ENCODE data around the gene FAM228B. TPM values are rescaled to one million over a fixed set of nuclear protein-coding genes. Genes with fewer than 3 reads are reported as not detected.
A peak's percentile ranks its signal among the peaks of the same experiment; 100 is the strongest.

The FAM228B gene
- total and polyA plus RNA-seq, 9 of the 15 experiments (the other 6 are each of a cell fraction or from before 2014, with no cell fraction given) = 1.1 to 3.7 (median 2.6) TPM

DNA sequence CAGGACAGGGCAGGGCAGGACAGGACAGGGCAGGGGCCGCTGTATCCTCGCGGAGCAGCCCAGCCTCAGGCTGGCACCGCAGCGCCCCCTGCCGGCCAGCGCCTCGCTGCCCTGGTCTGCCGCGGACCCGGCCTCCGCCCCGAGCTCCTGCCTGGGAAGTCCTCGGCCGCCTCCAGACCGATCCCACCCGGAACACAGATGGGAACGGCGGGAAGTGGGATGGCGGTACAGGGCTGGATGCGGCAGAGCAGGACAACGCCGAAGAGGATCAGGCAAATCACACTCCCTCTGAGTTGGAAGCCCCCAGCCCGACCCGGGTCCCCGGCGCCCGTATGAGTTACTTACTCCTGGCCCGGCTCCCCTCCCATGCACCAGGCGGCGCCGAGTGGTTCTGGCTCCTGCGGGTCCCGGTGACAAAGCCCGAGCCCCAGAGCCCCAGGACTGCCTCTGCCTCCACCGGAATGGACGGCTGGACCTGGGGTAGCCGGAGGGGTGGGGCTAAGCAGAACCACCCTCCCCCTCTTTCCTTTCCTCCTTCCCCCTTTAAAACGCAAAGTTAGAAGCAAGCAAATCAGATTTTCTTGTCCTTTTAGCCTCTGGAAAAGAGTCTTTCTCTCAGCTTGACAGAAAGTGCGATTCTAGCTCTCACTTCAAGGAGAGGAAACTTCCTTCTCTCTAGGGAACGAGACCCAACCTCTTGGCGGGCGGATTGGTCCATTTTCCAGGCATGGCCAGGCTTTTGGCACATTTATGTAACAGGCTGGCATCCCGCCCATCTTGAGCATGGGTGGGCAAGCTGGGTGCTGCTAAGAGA, 38.7 kb upstream of the FAM228B start, which contains the start of gene TP53I3 (continued):
- TF ChIP-seq, protein P1, sequence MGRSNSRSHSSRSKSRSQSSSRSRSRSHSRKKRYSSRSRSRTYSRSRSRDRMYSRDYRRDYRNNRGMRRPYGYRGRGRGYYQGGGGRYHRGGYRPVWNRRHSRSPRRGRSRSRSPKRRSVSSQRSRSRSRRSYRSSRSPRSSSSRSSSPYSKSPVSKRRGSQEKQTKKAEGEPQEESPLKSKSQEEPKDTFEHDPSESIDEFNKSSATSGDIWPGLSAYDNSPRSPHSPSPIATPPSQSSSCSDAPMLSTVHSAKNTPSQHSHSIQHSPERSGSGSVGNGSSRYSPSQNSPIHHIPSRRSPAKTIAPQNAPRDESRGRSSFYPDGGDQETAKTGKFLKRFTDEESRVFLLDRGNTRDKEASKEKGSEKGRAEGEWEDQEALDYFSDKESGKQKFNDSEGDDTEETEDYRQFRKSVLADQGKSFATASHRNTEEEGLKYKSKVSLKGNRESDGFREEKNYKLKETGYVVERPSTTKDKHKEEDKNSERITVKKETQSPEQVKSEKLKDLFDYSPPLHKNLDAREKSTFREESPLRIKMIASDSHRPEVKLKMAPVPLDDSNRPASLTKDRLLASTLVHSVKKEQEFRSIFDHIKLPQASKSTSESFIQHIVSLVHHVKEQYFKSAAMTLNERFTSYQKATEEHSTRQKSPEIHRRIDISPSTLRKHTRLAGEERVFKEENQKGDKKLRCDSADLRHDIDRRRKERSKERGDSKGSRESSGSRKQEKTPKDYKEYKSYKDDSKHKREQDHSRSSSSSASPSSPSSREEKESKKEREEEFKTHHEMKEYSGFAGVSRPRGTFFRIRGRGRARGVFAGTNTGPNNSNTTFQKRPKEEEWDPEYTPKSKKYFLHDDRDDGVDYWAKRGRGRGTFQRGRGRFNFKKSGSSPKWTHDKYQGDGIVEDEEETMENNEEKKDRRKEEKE (IDR thresholded peaks at IDR 0.05; ENCODE audit: borderline replicate concordance in 1 of 2, control insufficient read depth in 1 of 2, low read depth in 2 of 2, low read length in 1 of 2) = 0 out of 4 replicates have a peak, but pooled peaks of 1 of the 2 experiments have one; percentile 58
- TF ChIP-seq ATF7 (IDR thresholded peaks at IDR 0.05) (0 out of 2 replicates have a peak, but pooled peaks have one; percentile 58), CCAR2 (IDR thresholded peaks at IDR 0.05; ENCODE audit: low read depth, low read length) (no peak), DDX20 (tag; IDR thresholded peaks at IDR 0.05; ENCODE audit: low read depth) (no peak), RAD51 (IDR thresholded peaks at IDR 0.05; ENCODE audit: borderline replicate concordance, low read depth) (peak; percentile 5; the same call in 1 of the 2 replicates), NFIX (CRISPR knock-in tag; IDR thresholded peaks at IDR 0.05; ENCODE audit: low read depth) (no peak), RBM17 (IDR thresholded peaks at IDR 0.05; ENCODE audit: borderline replicate concordance, low read depth, low read length) (no peak), KDM5B (IDR thresholded peaks at IDR 0.05; ENCODE audit: insufficient replicate concordance, low read depth, low read length) (peak; percentile 28), GTF2A2 (tag; IDR thresholded peaks at IDR 0.05) (no peak), SAFB (IDR thresholded peaks at IDR 0.05; ENCODE audit: borderline replicate concordance, low read depth, low read length) (peak; percentile 15; the same call in 1 of the 2 replicates), HMGXB4 (CRISPR knock-in tag; IDR thresholded peaks at IDR 0.05) (peak; percentile 97), MAFK (IDR thresholded peaks at IDR 0.05; ENCODE audit: low read length) (no peak), ETS2 (tag; IDR thresholded peaks at IDR 0.05; ENCODE audit: borderline replicate concordance, poor library complexity, severe bottlenecking) (no peak), SAFB2 (IDR thresholded peaks at IDR 0.05; ENCODE audit: borderline replicate concordance, low read depth, low read length, severe bottlenecking) (no peak)
- TF ChIP-seq, protein P2, sequence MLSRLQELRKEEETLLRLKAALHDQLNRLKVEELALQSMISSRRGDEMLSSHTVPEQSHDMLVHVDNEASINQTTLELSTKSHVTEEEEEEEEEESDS (CRISPR knock-in tag; IDR thresholded peaks at IDR 0.05) = no peak
- TF ChIP-seq, protein P3, sequence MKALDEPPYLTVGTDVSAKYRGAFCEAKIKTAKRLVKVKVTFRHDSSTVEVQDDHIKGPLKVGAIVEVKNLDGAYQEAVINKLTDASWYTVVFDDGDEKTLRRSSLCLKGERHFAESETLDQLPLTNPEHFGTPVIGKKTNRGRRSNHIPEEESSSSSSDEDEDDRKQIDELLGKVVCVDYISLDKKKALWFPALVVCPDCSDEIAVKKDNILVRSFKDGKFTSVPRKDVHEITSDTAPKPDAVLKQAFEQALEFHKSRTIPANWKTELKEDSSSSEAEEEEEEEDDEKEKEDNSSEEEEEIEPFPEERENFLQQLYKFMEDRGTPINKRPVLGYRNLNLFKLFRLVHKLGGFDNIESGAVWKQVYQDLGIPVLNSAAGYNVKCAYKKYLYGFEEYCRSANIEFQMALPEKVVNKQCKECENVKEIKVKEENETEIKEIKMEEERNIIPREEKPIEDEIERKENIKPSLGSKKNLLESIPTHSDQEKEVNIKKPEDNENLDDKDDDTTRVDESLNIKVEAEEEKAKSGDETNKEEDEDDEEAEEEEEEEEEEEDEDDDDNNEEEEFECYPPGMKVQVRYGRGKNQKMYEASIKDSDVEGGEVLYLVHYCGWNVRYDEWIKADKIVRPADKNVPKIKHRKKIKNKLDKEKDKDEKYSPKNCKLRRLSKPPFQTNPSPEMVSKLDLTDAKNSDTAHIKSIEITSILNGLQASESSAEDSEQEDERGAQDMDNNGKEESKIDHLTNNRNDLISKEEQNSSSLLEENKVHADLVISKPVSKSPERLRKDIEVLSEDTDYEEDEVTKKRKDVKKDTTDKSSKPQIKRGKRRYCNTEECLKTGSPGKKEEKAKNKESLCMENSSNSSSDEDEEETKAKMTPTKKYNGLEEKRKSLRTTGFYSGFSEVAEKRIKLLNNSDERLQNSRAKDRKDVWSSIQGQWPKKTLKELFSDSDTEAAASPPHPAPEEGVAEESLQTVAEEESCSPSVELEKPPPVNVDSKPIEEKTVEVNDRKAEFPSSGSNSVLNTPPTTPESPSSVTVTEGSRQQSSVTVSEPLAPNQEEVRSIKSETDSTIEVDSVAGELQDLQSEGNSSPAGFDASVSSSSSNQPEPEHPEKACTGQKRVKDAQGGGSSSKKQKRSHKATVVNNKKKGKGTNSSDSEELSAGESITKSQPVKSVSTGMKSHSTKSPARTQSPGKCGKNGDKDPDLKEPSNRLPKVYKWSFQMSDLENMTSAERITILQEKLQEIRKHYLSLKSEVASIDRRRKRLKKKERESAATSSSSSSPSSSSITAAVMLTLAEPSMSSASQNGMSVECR (CRISPR knock-in tag; IDR thresholded peaks at IDR 0.05) = no peak; the same call in 1 of the 2 replicates
